Measurements from ENCODE around the gene NPAS3.

DNA sequence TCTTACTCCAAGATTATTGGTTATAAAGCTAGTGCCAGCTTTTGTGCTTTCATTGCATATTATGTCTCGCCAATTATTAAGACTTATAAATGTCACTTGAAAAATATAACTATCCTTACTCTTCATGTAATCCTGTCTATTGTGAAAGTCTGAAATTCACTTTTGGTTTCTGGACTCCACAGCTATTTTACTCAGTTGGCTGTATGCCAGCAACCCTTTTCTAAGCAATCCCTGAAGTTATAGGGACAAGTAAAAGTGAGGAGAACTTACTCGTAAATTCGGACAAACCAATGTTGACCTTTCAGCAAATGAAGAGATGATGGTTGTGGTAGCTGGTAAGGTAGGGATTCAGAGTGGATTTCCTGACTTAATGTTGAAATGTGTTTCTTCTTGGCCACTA is 196.3 kb downstream of the NPAS3 start:
- TF ChIP-seq ASH2L (IDR thresholded peaks at IDR 0.05; ENCODE audit: low read length): no peak
- TF ChIP-seq EZH2 (IDR thresholded peaks at IDR 0.05; ENCODE audit: low read depth, low read length, severe bottlenecking): no peak
- no peak for TF ChIP-seq RNF2 (IDR thresholded peaks at IDR 0.05; ENCODE audit: borderline replicate concordance, low read depth, low read length, missing control alignments, poor library complexity, severe bottlenecking)
- no peak for TF ChIP-seq POLR2A (IDR thresholded peaks at IDR 0.05; ENCODE audit: control extremely low read depth in 1 of 2, low read depth in 2 of 2, low read length in 2 of 2)
- TF ChIP-seq SIN3A (conservative IDR thresholded peaks at IDR 0.05 in 1 of 2, IDR thresholded peaks at IDR 0.05 in 1 of 2; ENCODE audit: low read depth in 1 of 2, low read length in 2 of 2): no peak
- TF ChIP-seq JUN (IDR thresholded peaks at IDR 0.05; ENCODE audit: low read depth, low read length): no peak
- TF ChIP-seq CTBP2 (IDR thresholded peaks at IDR 0.05; ENCODE audit: borderline replicate concordance, insufficient read depth, insufficient read length, low read length): no peak
- TF ChIP-seq, protein P1, sequence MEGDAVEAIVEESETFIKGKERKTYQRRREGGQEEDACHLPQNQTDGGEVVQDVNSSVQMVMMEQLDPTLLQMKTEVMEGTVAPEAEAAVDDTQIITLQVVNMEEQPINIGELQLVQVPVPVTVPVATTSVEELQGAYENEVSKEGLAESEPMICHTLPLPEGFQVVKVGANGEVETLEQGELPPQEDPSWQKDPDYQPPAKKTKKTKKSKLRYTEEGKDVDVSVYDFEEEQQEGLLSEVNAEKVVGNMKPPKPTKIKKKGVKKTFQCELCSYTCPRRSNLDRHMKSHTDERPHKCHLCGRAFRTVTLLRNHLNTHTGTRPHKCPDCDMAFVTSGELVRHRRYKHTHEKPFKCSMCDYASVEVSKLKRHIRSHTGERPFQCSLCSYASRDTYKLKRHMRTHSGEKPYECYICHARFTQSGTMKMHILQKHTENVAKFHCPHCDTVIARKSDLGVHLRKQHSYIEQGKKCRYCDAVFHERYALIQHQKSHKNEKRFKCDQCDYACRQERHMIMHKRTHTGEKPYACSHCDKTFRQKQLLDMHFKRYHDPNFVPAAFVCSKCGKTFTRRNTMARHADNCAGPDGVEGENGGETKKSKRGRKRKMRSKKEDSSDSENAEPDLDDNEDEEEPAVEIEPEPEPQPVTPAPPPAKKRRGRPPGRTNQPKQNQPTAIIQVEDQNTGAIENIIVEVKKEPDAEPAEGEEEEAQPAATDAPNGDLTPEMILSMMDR (IDR thresholded peaks at IDR 0.05; ENCODE audit: control extremely low read depth in 1 of 3, insufficient read depth in 1 of 3, low read depth in 1 of 3, low read length in 3 of 3): no peak
- TF ChIP-seq, protein P2, sequence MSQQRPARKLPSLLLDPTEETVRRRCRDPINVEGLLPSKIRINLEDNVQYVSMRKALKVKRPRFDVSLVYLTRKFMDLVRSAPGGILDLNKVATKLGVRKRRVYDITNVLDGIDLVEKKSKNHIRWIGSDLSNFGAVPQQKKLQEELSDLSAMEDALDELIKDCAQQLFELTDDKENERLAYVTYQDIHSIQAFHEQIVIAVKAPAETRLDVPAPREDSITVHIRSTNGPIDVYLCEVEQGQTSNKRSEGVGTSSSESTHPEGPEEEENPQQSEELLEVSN (IDR thresholded peaks at IDR 0.05): no peak
- no peak for TF ChIP-seq CHD2 (IDR thresholded peaks at IDR 0.05; ENCODE audit: low read length)

Measured in H1 (cell line).